GM12878 (cell line): ENCODE results near the gene TMEM9B. TPM values are rescaled to one million over a fixed set of nuclear protein-coding genes. Genes with fewer than 3 reads are reported as not detected.
A peak's percentile ranks its signal among the peaks of the same experiment; 100 is the strongest.

ENCODE experiments used
- ASH2L ChIP-seq: fragments of 300-600, 200-600 bp; sonication (generic); IDR thresholded peaks from 2 replicates; pipeline ENCODE4 v1.6.1; 2017; ENCODE audit warnings: low read depth, mild to moderate bottlenecking, borderline replicate concordance
- ATF7 ChIP-seq: fragments of 450-650 bp; IDR thresholded peaks from 2 replicates; pipeline ENCODE4 v1.6.1; 2016; ENCODE audit warnings: low read depth, mild to moderate bottlenecking
- BCLAF1 ChIP-seq: fragments of 450-650 bp; IDR thresholded peaks from 2 replicates; pipeline ENCODE4 v1.6.1; 2017; ENCODE audit warnings: antibody characterized with exemption, mild to moderate bottlenecking, moderate library complexity
- BHLHE40 ChIP-seq, 2 experiments: fragments of 450-650 bp in 1 of 2; IDR thresholded peaks; 2 replicates each; pipeline ENCODE4 v1.6.1; 2011 to 2017; ENCODE audit warnings: low read depth in 2 of 2, borderline replicate concordance in 1 of 2, improper control_type of control experiment in 1 of 2, low read length in 1 of 2, mild to moderate bottlenecking in 1 of 2
- BMI1 ChIP-seq: fragments of 450-650 bp; IDR thresholded peaks from 2 replicates; pipeline ENCODE4 v1.6.1; 2016; ENCODE audit warnings: mild to moderate bottlenecking, moderate library complexity, borderline replicate concordance
- CREM ChIP-seq: IDR thresholded peaks from 2 replicates; pipeline ENCODE4 v1.6.1; 2014; ENCODE audit warnings: antibody characterized with exemption, low read depth
- CUX1 ChIP-seq: IDR thresholded peaks from 2 replicates; pipeline ENCODE4 v1.6.1; 2012; ENCODE audit warnings: improper control_type of control experiment, low read depth, low read length; ENCODE audit not compliant: insufficient replicate concordance
- EED ChIP-seq: sonication (generic); IDR thresholded peaks from 2 replicates; pipeline ENCODE4 v1.6.1; 2016; ENCODE audit warnings: antibody characterized with exemption, low read depth
- GABPA ChIP-seq: IDR thresholded peaks from 2 replicates; pipeline ENCODE4 v1.6.1; 2014; ENCODE audit warnings: antibody characterized with exemption, low read depth, mild to moderate bottlenecking, inconsistent platforms
- GATAD2B ChIP-seq: fragments of 450-650 bp; conservative IDR thresholded peaks from 2 replicates; pipeline ENCODE4 v1.6.1; 2017; ENCODE audit warnings: low read depth, mild to moderate bottlenecking, moderate library complexity
- HDAC6 ChIP-seq: fragments of 200-600 bp; sonication (generic); IDR thresholded peaks from one replicate; pipeline ENCODE4 v1.8.0; 2017; ENCODE audit warnings: antibody characterized with exemption; ENCODE audit not compliant: unreplicated experiment
- HDGF ChIP-seq: fragments of 450-650 bp; IDR thresholded peaks from 2 replicates; pipeline ENCODE4 v1.6.1; 2016; ENCODE audit warnings: antibody characterized with exemption
- MYB ChIP-seq: fragments of 150-350 bp; IDR thresholded peaks from 2 replicates; pipeline ENCODE4 v1.6.1; 2014; ENCODE audit warnings: mild to moderate bottlenecking, low read depth, low read length, borderline replicate concordance
- PKNOX1 ChIP-seq: fragments of 450-650 bp; IDR thresholded peaks from 2 replicates; pipeline ENCODE4 v1.6.1; 2016; ENCODE audit warnings: mild to moderate bottlenecking
- POLR2AphosphoS2 ChIP-seq: IDR thresholded peaks from 2 replicates; pipeline ENCODE4 v1.6.1; 2011; ENCODE audit warnings: low read depth, mild to moderate bottlenecking, low read length, improper control_type of control experiment, moderate library complexity
- RCOR1 ChIP-seq: conservative IDR thresholded peaks from 2 replicates; pipeline ENCODE4 v1.6.1; 2012; ENCODE audit warnings: low read depth, low read length, improper control_type of control experiment
- SIN3A ChIP-seq: IDR thresholded peaks from 2 replicates; pipeline ENCODE4 v1.6.1; 2012; ENCODE audit warnings: low read depth, low read length, improper control_type of control experiment
- SREBF1 ChIP-seq: IDR thresholded peaks from 2 replicates; pipeline ENCODE4 v1.6.1; 2012; ENCODE audit warnings: mild to moderate bottlenecking, low read length
- STAT1 ChIP-seq: fragments of 450-650 bp; conservative IDR thresholded peaks from 2 replicates; pipeline ENCODE4 v1.6.1; 2014; ENCODE audit warnings: antibody characterized with exemption, mild to moderate bottlenecking
- TAF1 ChIP-seq: IDR thresholded peaks from 2 replicates; pipeline ENCODE4 v1.6.1; 2011; ENCODE audit warnings: mild to moderate bottlenecking, low read depth, low read length, borderline replicate concordance
- polyA plus RNA-seq, 11 experiments: library from polyadenylated mRNA; depleted of rRNA in 4 of 11; unstranded in 6 of 11; stranded (reverse) in 5 of 11; fragments of >200 nt; fragmentation: Nextera tagmentation in 4 of 11; fragmentation: Illumina TruSeq in 1 of 11; extraction: Ambion mirVana in 4 of 11; extraction: Trizol in 1 of 11; gene quantifications; 1 replicate in 1 of 11; 2 replicates in 10 of 11; pipeline versions ENCODE4 v1.2.1 to v1.2.3, GENCODE V29; 2011 to 2016; ENCODE audit warnings: inconsistent platforms in 2 of 11, missing spikeins in 2 of 11, low read depth in 1 of 11
- total RNA-seq, 4 experiments: library from RNA; depleted of rRNA in 3 of 4; stranded (reverse); fragments of >200 nt in 3 of 4; fragmentation: Illumina TruSeq in 1 of 4; extraction: Trizol in 1 of 4; gene quantifications; 2 replicates each; pipeline versions ENCODE4 v1.2.1 to v1.2.3, GENCODE V29; 2013 to 2021

TMEM9B gene
- total and polyA plus RNA-seq, 10 of the 15 experiments (the other 5 are each of a cell fraction or from before 2014, with no cell fraction given), result 11.5 to 54.0 (median 30.0) TPM

GRCh38 chr11:8964324-8965320 is at the start of gene TMEM9B (continued):
- peak; percentile 91 for TF ChIP-seq GATAD2B
- no peak for TF ChIP-seq BMI1
- no peak for TF ChIP-seq HDAC6
- TF ChIP-seq STAT1, result peak; percentile 67; the same call in 1 of the 2 replicates
- TF ChIP-seq POLR2AphosphoS2, result peak; percentile 67; the same call in 1 of the 2 replicates
- no peak for TF ChIP-seq HDGF
- TF ChIP-seq BHLHE40 (IDR thresholded peaks at IDR 0.05; ENCODE audit: borderline replicate concordance in 1 of 2, low read depth in 2 of 2, low read length in 1 of 2), result peak; percentile 50 to 76; a peak in 2 of 4 replicates
- TF ChIP-seq CREM, result peak; percentile 98
- TF ChIP-seq SIN3A, result peak; percentile 83
- 0 out of 2 replicates have a peak, but pooled peaks have one; percentile 41 for TF ChIP-seq ATF7
- TF ChIP-seq ASH2L, result 0 out of 2 replicates have a peak, but pooled peaks have one; percentile 18
- TF ChIP-seq RCOR1, result no peak
- TF ChIP-seq EED, result peak; percentile 10; the same call in 1 of the 2 replicates
- no peak for TF ChIP-seq BCLAF1
- TF ChIP-seq MYB, result no peak
- 0 out of 2 replicates have a peak, but pooled peaks have one; percentile 13 for TF ChIP-seq TAF1
- peak; percentile 91 for TF ChIP-seq GABPA
- TF ChIP-seq SREBF1, result peak; percentile 46; the same call in 1 of the 2 replicates
- TF ChIP-seq PKNOX1, result peak; percentile 69
- no peak for TF ChIP-seq CUX1
